ENCODE data around the gene PRDM15.
A peak's percentile ranks its signal among the peaks of the same experiment; 100 is the strongest.

The PRDM15 gene

GRCh38 chr21:41848958-41849580 is 30.1 kb downstream of the PRDM15 start:
- TF ChIP-seq CTCF (IDR thresholded peaks at IDR 0.05; ENCODE audit: control insufficient read depth, insufficient read depth, low read depth, low read length, missing control alignments): no peak
- no peak overlapping the region for H3K4me3 ChIP-seq (ENCODE audit: control insufficient read depth, low read depth, low read length)
- DNase-seq (ENCODE audit: low read depth): no peak

- DNase-seq (ENCODE audit: low read depth): no peak
- H3K4me3 ChIP-seq (ENCODE audit: control insufficient read depth, low read depth, low read length): no peak overlapping the region
- TF ChIP-seq CTCF (IDR thresholded peaks at IDR 0.05; ENCODE audit: control insufficient read depth, insufficient read depth, low read depth, low read length, missing control alignments): no peak
Observed at GRCh38 chr21:41848533-41848932, 30.6 kb downstream of the PRDM15 start.

- no peak for DNase-seq (ENCODE audit: low read depth)
- TF ChIP-seq CTCF (IDR thresholded peaks at IDR 0.05; ENCODE audit: control insufficient read depth, insufficient read depth, low read depth, low read length, missing control alignments): peak; percentile 28
- H3K4me3 ChIP-seq (ENCODE audit: control insufficient read depth, low read depth, low read length): no peak overlapping the region
Observed at GRCh38 chr21:41847066-41847804, 31.9 kb downstream of the PRDM15 start.

- no peak for TF ChIP-seq CTCF (IDR thresholded peaks at IDR 0.05; ENCODE audit: control insufficient read depth, insufficient read depth, low read depth, low read length, missing control alignments)
- no peak for DNase-seq (ENCODE audit: low read depth)
- no peak overlapping the region for H3K4me3 ChIP-seq (ENCODE audit: control insufficient read depth, low read depth, low read length)
Observed at GRCh38 chr21:41846536-41846935, 32.6 kb downstream of the PRDM15 start.

GRCh38 chr21:41846033-41846317 is 33.2 kb downstream of the PRDM15 start:
- no peak for DNase-seq (ENCODE audit: low read depth)
- TF ChIP-seq CTCF (IDR thresholded peaks at IDR 0.05; ENCODE audit: control insufficient read depth, insufficient read depth, low read depth, low read length, missing control alignments): no peak
- H3K4me3 ChIP-seq (ENCODE audit: control insufficient read depth, low read depth, low read length): no peak overlapping the region

GRCh38 chr21:41845310-41846032 is 33.7 kb downstream of the PRDM15 start:
- TF ChIP-seq CTCF (IDR thresholded peaks at IDR 0.05; ENCODE audit: control insufficient read depth, insufficient read depth, low read depth, low read length, missing control alignments): no peak

More at GRCh38 chr21:41845310-41846032, 33.7 kb downstream of the PRDM15 start:
- no peak overlapping the region for H3K4me3 ChIP-seq (ENCODE audit: control insufficient read depth, low read depth, low read length)
- no peak for DNase-seq (ENCODE audit: low read depth)
